HG03558 (cell line): ENCODE data around the gene OR52A5.
"Not testable (repeated sequence)": the region's sequence is repeated elsewhere in the genome, so short reads cannot be mapped to it uniquely, and the experiment has no call there.

Experiments
- ATAC-seq: cut with Tn5 transposase; IDR thresholded peaks from one replicate; pipeline ENCODE4 v1.9.1; 2021; ENCODE audit warnings: moderate number of reproducible peaks; ENCODE audit not compliant: unreplicated experiment; ENCODE audit errors: extremely low read depth

The OR52A5 gene

DNA sequence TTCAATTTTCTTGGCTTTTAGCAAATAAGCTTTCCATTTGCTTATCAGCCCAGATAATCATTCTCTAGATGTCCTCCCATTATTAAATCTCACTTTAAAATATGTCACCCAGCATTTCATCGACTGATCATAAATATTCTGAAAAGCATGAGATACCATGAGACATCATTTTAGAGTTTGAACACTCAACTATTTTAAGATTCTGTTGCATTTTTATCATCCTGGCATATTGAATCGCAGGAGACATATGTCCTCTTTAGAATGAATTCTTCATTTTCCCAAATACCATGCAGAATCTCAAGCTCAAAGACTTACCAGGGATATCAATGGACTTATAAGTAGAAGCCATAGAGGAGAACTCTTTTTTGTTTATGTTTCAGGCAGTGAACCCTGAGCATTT is at the start of gene OR52A5:
OR52A5 (minus strand) TSS at position 361 of the 400 bp plus-strand sequence. CDS start 5,714 bp downstream, outside the sequence.
- ATAC-seq, result no peak

DNA sequence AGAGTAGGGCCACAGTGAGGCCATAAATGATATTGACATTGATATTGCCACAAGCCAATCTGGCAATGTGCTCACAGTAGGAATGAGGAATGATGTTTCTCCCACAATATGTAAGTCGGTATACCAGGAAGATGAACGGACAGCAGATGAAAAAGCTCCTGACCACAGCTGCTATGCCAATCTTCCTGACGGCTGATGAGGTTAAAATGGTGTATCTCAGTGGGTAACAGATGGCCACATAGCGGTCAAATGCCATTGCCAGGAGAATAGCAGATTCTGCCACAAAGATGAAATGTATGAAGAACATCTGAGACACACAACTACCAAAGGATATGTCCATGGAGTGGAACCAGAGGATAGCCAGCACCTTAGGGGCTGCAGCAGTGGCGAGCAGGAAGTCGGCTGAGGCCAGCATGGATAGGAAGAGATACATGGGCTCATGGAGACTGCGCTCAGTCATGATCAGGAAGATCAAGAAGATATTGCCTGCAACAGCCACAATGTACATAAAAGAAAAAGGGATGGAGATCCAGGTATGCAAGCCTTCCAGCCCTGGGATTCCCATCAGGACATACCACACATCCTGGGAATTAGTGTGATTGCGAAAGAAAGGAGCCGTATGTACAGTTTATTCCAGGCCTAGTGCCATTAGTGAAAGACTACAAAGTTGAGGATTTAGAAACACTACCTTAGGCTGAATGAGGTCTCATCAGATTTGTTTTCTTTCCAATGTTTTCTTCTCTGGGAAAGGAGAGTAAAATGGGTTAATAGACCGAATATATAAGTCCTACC is 40.1 kb upstream of the OR52A5 start:
- no peak for ATAC-seq

DNA sequence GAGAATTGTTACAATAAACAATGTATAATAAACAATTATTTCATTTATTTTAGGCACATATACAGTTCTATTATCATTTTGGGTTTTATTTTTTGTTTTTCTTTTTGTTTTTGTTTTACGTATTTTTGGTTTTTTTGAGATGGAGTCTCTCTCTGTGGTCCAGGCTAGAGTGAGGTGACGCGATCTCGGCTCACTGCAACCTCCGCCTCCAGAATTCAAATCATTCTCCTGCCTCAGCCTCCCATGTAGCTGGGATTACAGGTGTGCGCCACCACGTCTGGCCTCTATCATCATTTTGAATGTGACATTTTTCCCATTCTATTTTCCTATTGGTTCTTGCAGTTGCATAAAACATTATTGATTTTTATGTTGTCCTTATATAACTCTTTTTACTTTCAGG is 36.8 kb upstream of the OR52A5 start:
- ATAC-seq, result no peak

DNA sequence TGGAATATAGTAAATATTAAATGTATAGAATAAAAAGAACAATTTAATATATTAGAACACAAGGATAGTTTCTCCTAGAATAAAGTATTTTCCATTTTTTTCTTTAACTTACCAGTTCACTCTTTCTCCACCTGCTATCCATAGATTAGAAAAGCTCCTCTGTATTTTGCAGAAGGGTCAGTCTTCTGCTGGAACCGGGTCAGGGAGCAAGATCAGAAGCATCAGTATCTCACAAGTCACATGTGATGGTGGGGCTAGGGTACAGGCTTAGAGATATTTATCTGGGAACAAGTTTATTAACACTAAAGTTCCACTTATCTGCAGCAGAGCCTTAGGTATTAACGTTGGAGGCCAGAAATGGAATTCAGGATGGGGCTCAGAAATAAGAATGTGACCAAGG is 33.7 kb upstream of the OR52A5 start:
- no peak for ATAC-seq

DNA sequence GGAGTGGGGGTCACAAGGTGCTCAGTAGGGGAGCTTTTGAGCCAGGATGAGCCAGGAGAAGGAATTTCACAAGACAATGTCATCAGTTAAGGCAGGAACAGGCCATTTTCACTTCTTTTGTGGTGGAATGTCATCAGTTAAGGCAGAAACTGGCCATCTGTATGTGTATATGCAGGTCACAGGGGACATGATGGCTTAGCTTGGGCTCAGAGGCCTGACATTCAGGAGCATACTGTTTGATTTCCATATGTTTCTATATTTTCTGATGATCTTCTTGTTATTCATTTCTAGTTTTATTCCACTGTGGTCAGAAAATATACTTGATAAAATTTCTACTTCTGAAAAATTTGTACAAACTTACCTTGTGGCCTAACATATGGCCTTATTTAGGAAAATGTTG is 27.7 kb upstream of the OR52A5 start:
- not testable (repeated sequence) for ATAC-seq

DNA sequence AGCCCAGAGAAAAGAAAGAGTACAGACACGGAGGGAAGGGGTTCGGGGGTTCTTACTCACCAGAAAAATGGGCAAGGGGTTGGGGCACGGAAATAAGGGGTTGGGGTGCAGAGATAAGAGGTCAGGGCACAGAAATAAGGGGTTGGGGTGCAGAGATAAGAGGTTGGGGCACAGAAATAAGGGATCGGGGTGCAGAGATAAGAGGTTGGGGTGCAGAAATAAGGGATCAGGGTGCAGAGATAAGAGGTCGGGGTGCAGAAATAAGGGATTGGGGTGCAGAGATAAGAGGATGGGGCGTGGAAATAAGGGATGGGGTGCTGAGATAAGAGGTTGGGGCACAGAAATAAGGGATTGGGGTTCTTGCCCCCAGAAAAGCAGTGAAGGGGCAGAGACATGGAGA is 26.7 kb upstream of the OR52A5 start:
- not testable (repeated sequence) for ATAC-seq

DNA sequence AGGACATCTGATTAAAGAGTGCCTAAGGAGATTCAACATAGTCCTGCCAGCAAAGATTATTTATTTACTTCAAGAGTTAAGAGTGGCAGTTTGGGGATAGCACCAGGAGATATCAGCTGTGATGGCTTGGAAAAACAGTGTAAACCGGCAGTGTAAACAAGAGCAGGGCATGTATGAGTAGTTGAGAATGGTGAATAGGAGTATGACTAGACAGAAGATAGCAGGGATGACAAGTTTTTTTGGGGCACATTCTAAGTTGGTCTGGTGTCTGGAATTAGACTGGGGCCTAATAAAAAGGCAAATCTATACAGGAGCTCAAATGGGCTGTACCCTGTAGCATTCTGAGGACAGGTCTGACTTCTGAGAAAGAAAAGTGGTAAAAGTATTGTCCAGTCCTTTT is 22.9 kb upstream of the OR52A5 start:
- ATAC-seq, result not testable (repeated sequence)

DNA sequence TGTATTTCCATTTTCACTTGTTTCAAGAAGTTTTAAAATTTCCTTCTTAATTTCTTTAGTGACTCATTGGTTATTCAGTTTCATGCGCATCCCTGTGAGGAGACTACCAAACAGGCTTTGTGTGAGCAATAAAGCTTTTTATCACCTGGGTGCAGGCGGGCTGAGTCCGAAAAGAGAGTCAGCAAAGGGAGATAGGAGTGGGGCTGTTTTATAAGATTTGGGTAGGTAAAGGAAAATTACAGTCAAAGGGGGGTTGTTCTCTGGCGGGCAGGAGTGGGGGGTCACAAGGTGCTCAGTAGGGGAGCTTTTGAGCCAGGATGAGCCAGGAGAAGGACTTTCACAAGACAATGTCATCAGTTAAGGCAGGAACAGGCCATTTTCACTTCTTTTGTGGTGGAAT is 22.1 kb upstream of the OR52A5 start:
- not testable (repeated sequence) for ATAC-seq

DNA sequence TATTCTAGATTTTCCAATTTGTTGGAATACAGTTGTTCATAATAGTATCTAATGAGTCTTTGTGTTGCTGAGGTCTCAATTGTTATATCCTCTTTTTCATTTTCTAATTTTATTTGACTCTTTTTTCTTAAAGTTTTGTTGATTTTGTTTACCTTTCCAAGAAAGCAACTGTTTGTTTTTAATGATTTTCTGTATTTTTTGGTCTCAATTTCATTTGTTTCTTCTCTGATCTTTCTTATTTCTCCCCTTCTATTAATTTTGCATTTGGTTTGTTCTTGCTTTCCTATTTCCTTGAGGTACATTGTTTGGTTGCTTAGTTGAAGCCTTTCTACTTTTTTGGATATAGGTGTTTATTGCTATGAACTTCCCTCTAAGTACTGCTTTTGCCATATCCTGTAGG is 21.6 kb upstream of the OR52A5 start:
- ATAC-seq, result no peak

DNA sequence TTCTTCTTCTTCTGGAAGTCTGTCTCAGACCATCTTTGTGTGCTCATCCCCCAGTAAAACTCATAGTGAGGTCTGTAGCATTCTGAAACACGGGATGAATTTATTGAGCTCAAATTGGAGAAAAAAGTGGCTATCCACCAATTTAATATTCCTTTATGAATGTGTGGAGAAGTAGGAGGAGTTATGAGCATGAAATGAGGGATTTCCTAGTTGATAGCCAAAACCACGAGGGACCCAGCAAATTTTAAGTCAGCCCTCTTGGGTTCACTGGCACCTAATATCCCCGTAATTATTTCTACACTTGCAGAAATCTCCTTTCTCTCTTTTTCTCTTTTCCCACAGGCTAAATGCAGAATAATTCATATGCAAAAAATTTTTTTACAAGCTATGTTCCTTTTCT is 16.5 kb upstream of the OR52A5 start, which contains the start of gene OR52A1:
OR52A1 (minus strand) TSS at position 101 of the 400 bp plus-strand sequence. CDS start 2,388 bp downstream, outside the sequence.
- ATAC-seq, result no peak

DNA sequence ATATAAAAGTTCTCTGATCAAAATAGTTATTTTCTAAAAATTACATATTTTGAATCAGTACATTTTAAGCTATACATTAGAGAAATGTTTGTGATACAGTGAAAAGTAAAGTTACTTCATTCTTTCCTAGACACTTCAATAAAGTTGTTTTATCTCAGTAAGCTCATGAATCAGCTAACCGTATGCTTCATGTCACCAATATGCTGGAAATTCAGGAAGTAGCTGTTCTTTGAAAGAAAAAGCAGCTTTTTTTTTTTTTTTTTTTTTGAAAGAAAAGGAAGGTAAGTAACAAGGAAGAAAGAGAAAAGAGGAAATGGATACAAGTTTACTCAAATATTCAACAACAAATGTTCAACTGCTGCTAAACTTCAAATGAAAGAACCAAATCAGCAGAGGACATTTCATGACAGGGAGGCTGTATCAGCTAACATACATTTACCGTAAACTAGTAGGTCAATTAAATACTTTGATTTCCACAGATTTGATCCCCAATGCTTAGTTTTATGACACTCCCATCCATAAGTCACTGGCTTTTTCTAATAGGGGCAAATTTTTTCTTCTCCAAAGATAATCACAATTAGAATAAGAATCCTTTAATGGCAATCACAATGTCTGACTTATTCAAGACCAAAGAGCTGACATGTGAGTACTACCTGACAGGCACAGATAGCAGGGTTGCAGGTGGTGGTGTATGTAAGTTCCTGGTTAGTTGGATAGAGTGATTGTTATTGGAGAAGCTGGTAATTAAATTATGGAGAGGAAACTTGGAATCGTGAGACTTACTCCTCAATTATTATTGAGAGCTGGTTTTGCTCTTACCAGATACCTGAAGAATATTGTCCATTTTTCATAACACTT is 15.6 kb upstream of the OR52A5 start:
- ATAC-seq, result no peak

DNA sequence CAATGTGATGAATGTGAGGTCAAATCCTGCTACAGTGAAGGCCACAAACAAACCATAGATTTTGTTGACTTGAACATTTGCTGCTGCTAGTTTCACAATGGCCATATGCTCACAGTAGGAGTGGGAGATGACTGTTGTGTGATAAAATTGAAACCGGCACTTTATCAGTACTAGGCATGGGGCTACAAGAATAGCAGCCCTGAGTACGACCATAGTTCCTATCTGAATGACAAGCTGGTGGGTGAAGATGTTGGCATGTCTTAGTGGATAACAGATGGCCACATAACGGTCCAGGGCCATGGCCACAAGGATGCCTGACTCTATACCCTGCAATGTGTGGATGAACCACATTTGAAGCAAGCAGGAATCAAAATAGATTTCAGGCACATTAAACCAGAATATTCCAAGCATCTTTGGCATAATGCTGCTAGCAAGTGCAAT is 13.6 kb upstream of the OR52A5 start:
- no peak for ATAC-seq

DNA sequence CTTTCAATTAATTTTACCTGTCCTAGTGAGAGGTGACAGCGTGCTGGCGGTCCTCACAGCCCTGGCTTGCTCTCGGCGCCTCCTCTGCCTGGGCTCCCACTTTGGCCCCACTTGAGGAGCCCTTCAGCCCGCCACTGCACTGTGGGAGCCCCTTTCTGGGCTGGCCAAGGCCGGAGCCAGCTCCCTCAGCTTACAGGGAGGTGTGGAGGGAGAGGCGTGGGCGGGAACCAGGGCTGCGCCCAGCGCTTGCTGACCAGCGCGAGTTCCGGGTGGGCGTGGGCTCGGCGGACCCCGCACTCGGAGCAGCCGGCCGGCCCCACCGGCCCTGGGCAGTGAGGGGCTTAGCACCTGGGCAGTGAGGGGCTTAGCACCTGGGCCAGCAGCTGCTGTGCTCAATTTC is 6.0 kb upstream of the OR52A5 start:
- not testable (repeated sequence) for ATAC-seq

DNA sequence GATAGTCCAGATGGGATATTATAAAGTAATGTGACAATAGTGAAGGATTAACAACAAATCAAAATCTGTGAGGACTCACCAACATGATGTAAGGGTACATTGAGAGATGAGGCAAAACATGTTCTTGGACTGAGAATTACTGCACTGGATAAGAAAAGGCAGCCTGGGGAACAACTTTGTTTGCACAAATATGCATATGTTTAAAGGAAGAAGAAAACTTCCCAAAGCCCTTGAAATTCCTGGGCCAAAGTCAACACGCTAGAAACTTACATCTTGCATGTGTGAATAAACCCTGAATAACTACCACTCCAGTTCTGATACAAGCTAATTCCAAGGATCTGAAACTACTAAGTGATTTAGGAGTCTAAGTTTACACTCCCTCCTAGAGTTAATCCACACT is 1.1 kb downstream of the OR52A5 start:
- ATAC-seq, result no peak

DNA sequence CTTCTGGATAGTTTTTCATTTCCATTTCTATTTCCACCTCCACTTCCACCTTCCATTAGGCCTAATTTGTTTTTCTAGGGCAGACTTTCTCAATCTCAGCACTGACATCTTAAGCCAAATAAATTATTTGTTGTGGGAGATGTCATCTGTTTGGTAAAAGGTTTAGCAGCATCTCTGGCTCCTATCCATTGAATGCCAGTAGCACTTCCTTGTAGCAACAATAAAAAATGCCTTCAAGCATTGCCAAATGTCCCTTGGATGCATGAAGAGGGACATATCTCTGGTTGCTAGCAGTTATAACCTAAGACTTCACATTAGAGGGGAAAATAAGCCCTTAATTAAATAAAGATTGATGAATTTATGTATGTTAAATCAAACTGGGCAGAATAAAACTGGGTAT is 1.9 kb downstream of the OR52A5 start:
- ATAC-seq, result no peak

DNA sequence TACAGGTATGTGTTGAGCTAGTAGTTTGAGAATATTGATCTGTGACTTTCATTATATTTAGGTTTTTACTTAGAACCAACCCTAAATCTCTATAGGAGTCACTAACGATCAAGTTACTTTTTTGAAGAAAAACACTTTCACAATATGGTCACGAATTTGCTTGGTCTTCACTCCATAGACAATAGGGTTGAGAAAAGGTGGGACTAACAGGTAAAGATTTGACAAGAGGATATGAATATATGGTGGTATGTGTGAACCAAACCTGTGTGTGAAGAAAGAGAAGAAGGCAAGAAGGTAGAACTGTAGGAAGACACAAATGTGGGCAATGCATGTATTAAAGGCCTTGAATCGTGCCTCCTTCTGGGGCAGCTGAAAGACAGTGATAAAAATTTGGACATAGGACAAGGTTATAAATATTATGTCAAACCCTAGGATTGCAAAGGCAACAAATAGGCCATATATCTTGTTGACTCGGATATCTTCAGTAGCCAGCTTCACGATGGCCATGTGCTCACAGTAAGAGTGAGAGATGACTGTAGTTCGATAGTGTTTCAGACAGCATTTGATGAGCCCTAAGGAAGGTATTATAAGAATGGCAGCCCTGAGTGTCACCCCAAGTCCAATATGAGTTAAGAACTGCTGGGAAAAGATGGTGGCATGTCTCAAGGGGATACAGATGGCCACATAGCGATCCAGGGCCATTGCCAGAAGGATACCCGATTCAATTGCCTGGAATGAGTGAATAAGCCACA is 6.4 kb downstream of the OR52A5 start:
- ATAC-seq, result no peak

DNA sequence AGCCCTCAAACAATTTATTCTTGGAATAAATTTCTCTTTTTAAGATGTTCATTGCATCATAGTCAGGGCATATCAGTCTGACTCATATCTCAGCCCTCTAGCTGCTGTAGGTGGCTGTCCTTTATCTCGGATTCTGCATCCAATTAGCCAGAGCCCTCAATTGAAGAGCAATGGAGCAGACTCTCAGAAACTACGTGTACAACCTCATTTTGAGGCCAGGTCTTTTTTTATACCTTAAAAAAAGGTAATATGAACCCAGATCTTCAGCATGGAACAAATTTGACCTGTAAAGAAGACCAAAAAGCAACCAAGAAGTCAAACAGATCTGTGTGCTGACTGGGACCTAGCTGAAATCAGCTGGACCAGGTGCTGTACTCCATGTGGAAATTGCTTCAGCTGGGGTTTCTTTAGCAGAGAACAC is 8.7 kb downstream of the OR52A5 start:
- no peak for ATAC-seq

DNA sequence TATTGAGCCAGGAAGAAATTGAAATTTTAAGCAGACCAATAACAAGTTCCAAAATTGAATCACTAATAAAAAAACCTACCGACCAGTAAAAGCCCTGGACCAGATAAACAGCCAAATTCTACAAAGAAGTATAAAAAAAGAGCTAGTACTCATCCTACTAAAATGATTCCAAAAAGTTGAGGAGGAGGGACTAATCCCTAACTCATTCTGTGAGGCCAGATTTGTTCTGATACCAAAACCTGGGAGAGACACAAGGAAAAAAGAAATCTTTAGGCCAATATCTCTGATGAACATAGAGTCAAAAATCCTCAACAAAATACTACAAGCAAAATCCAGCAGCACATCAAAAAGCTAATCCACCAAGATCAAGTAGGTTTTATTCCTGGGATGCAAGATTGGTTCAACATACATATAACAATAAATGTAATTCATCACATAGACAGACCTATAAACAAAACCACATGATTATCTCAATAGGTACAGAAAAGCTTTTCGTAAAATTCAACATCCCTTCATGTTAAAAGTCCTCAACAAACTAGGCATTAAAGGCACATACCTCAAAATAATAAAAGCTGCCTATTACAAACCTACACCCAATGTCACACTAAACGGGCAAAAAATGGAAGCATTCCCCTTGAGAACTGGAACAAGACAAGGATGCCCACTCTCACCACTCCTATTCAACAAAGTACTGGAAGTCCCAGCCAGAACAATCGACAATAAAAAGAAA is 13.1 kb downstream of the OR52A5 start:
- ATAC-seq, result no peak

DNA sequence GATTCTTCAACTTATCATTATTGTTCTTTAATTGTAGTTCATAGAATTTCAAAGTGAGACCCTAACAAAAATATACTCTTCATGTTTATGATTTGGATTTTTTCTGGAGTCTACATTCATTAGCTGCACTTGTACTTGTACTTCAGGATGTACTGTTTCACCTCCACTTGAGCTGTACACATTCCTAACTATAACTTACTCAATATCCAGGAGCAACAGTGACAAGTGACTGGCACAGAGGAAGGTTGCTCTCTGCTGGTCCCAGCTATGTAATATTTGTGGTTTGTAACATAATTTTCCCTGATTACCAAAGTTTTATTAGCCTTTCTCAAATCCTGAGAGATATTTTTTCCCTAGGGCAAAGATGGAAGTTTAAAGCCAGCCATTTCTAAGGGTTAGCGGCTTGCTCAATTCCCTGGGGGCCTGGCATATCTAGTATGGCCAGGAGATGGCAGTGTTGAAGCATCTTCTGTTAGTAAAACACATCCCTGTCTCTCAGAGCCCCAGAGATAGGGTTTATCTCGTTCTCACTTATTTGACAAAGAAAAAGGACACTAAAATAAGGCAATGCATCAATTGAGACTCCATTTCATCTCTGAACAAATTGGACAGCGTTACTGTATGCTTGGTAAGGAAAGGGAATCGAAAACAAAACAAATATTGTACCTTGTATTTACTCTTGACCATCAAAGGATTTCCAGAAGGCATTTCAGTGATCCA is 14.2 kb downstream of the OR52A5 start:
- peak; percentile 78 for ATAC-seq
